HUES6 (cell line): ENCODE results near the gene OR4E2.
"Not testable (repeated sequence)": the region's sequence is repeated elsewhere in the genome, so short reads cannot be mapped to it uniquely, and the experiment has no call there.

Source experiments
- H3K27ac ChIP-seq: 2 replicates; pipeline ENCODE4 v1.7.0; 2013; ENCODE audit warnings: low read depth, mild to moderate bottlenecking, low read length, inconsistent platforms
- H3K27me3 ChIP-seq: 2 replicates; pipeline ENCODE4 v1.6.1; 2013; ENCODE audit warnings: low read length; ENCODE audit not compliant: control insufficient read depth, insufficient read depth
- H3K36me3 ChIP-seq: 2 replicates; pipeline ENCODE4 v1.6.1; 2013; ENCODE audit warnings: low read length; ENCODE audit not compliant: control insufficient read depth, insufficient read depth
- H3K4me1 ChIP-seq: 2 replicates; pipeline ENCODE4 v1.6.1; 2013; ENCODE audit warnings: low read length; ENCODE audit not compliant: control insufficient read depth, insufficient read depth
- H3K4me3 ChIP-seq: 2 replicates; pipeline ENCODE4 v1.5.1; 2013; ENCODE audit warnings: low read depth, low read length
- H3K9ac ChIP-seq: one replicate; pipeline ENCODE4 v1.6.1; 2013; ENCODE audit warnings: mild to moderate bottlenecking, low read length
- H3K9me3 ChIP-seq: 2 replicates; pipeline ENCODE4 v1.6.1; 2013; ENCODE audit warnings: low read depth, low read length; ENCODE audit not compliant: control insufficient read depth, insufficient read depth

OR4E2 gene

GRCh38 chr14:21694425-21694824 is 40.8 kb downstream of the OR4E2 start:
- peaks cover 3% of the 10 kb centered on the region; the same call in 1 of the 2 replicates for H3K27me3 ChIP-seq
- no peak overlapping the region for H3K4me3 ChIP-seq
- no peaks in the 10 kb centered on the region for H3K36me3 ChIP-seq
- H3K9ac ChIP-seq = no peak overlapping the region
- no peaks in the 10 kb centered on the region for H3K9me3 ChIP-seq
- H3K27ac ChIP-seq = no peak overlapping the region
- H3K4me1 ChIP-seq = no peaks in the 10 kb centered on the region

GRCh38 chr14:21697662-21698061 is 44.0 kb downstream of the OR4E2 start:
- H3K9ac ChIP-seq, H3K27me3 ChIP-seq, H3K4me1 ChIP-seq, H3K36me3 ChIP-seq, H3K27ac ChIP-seq, H3K9me3 ChIP-seq, H3K4me3 ChIP-seq: not testable (repeated sequence)

- not testable (repeated sequence) for H3K9ac ChIP-seq, H3K9me3 ChIP-seq, H3K27me3 ChIP-seq, H3K4me3 ChIP-seq, H3K4me1 ChIP-seq, H3K36me3 ChIP-seq, H3K27ac ChIP-seq
Observed at GRCh38 chr14:21698538-21698937, 44.9 kb downstream of the OR4E2 start.

- Histone ChIP-seq H3K36me3 (no peaks in the 10 kb centered on the region), H3K27ac (no peak overlapping the region), H3K4me3 (no peak overlapping the region), H3K9me3 (no peaks in the 10 kb centered on the region), H3K9ac (no peak overlapping the region), H3K4me1 (no peaks in the 10 kb centered on the region), H3K27me3 (no peaks in the 10 kb centered on the region)
Observed at GRCh38 chr14:21699551-21699950, 45.9 kb downstream of the OR4E2 start.

- Histone ChIP-seq H3K9me3 (peaks cover 6% of the 10 kb centered on the region; the same call in 1 of the 2 replicates), H3K27me3 (no peaks in the 10 kb centered on the region), H3K4me3 (no peak overlapping the region), H3K27ac (no peak overlapping the region), H3K36me3 (no peaks in the 10 kb centered on the region), H3K9ac (no peak overlapping the region), H3K4me1 (no peaks in the 10 kb centered on the region)
Observed at GRCh38 chr14:21702316-21702715, 48.7 kb downstream of the OR4E2 start.

GRCh38 chr14:21703357-21704326 is 50.0 kb downstream of the OR4E2 start:
- H3K27me3 ChIP-seq = no peaks in the 10 kb centered on the region
- H3K4me3 ChIP-seq = no peak overlapping the region
- H3K9me3 ChIP-seq = peaks cover 6% of the 10 kb centered on the region; the same call in 1 of the 2 replicates
- no peak overlapping the region for H3K27ac ChIP-seq
- H3K9ac ChIP-seq = no peak overlapping the region
- H3K4me1 ChIP-seq = no peaks in the 10 kb centered on the region
- H3K36me3 ChIP-seq = no peaks in the 10 kb centered on the region

GRCh38 chr14:21704338-21704737 is 50.7 kb downstream of the OR4E2 start:
- Histone ChIP-seq H3K4me1 (no peaks in the 10 kb centered on the region), H3K9me3 (peaks cover 6% of the 10 kb centered on the region; the same call in 1 of the 2 replicates)

GRCh38 chr14:21711360-21711961 is 57.8 kb downstream of the OR4E2 start:
- no peaks in the 10 kb centered on the region for H3K4me1 ChIP-seq
- H3K27me3 ChIP-seq = 0 out of 2 replicates have a peak, but pooled peaks cover 3% of the 10 kb centered on the region
- H3K4me3 ChIP-seq = no peak overlapping the region
- peaks cover 5% of the 10 kb centered on the region; the same call in 1 of the 2 replicates for H3K9me3 ChIP-seq
- H3K36me3 ChIP-seq = no peaks in the 10 kb centered on the region
- H3K9ac ChIP-seq = no peak overlapping the region
- H3K27ac ChIP-seq = no peak overlapping the region

More at GRCh38 chr14:21704338-21704737, 50.7 kb downstream of the OR4E2 start:
- H3K9ac ChIP-seq = no peak overlapping the region
- no peak overlapping the region for H3K4me3 ChIP-seq
- H3K27me3 ChIP-seq = no peaks in the 10 kb centered on the region
- H3K27ac ChIP-seq = no peak overlapping the region
- no peaks in the 10 kb centered on the region for H3K36me3 ChIP-seq

- Histone ChIP-seq H3K27ac (no peak overlapping the region), H3K4me3 (no peak overlapping the region), H3K9ac (no peak overlapping the region), H3K9me3 (no peaks in the 10 kb centered on the region), H3K36me3 (no peaks in the 10 kb centered on the region), H3K27me3 (peaks cover 3% of the 10 kb centered on the region; the same call in 1 of the 2 replicates), H3K4me1 (no peaks in the 10 kb centered on the region)
Observed at GRCh38 chr14:21712036-21712435, 58.4 kb downstream of the OR4E2 start.

- Histone ChIP-seq H3K27ac (no peak overlapping the region), H3K36me3 (no peaks in the 10 kb centered on the region), H3K9me3 (no peaks in the 10 kb centered on the region), H3K4me1 (no peaks in the 10 kb centered on the region), H3K9ac (no peak overlapping the region), H3K4me3 (no peak overlapping the region), H3K27me3 (peaks cover 3% of the 10 kb centered on the region; the same call in 1 of the 2 replicates)
Observed at GRCh38 chr14:21714318-21714929, 60.8 kb downstream of the OR4E2 start.
